Loucy (cell line): ENCODE data around the gene KRTAP12-4.

Source experiments
- H2AFZ ChIP-seq: fragments of 200-600 bp; sonication (generic); 2 replicates; pipeline ENCODE4 v1.6.0; 2016; ENCODE audit warnings: antibody characterized with exemption, mild to moderate bottlenecking, low read length, moderate library complexity
- H3F3A ChIP-seq: fragments of 200-600 bp; 2 replicates; pipeline ENCODE4 v1.6.0; 2016; ENCODE audit warnings: antibody characterized with exemption, low read depth, mild to moderate bottlenecking
- H3K27me3 ChIP-seq: fragments of 200-600 bp; sonication (generic); 2 replicates; pipeline ENCODE4 v1.6.1; 2014; ENCODE audit warnings: low read length, mild to moderate bottlenecking; ENCODE audit not compliant: insufficient read depth, poor library complexity, severe bottlenecking
- H3K36me3 ChIP-seq: fragments of 200-600 bp; sonication (generic); 2 replicates; pipeline ENCODE4 v1.6.1; 2016; ENCODE audit warnings: low read length; ENCODE audit not compliant: insufficient read depth
- H3K4me1 ChIP-seq: fragments of 200-600 bp; sonication (generic); 2 replicates; pipeline ENCODE4 v1.5.1; 2014; ENCODE audit warnings: low read length, mild to moderate bottlenecking; ENCODE audit not compliant: insufficient read depth, poor library complexity, severe bottlenecking
- H3K4me2 ChIP-seq: fragments of 200-600 bp; sonication (generic); 2 replicates; pipeline ENCODE4 v1.6.0; 2014; ENCODE audit warnings: antibody characterized with exemption, low read length, low read depth, mild to moderate bottlenecking; ENCODE audit not compliant: poor library complexity, severe bottlenecking
- H3K4me3 ChIP-seq: fragments of 200-600 bp; sonication (generic); 2 replicates; pipeline ENCODE4 v1.5.1; 2014; ENCODE audit warnings: low read length, mild to moderate bottlenecking, mixed read lengths; ENCODE audit not compliant: poor library complexity, severe bottlenecking
- H3K79me2 ChIP-seq: fragments of 200-600 bp; sonication (generic); 2 replicates; pipeline ENCODE4 v1.6.1; 2014; ENCODE audit warnings: low read length; ENCODE audit not compliant: insufficient read depth
- H3K9ac ChIP-seq: fragments of 200-600 bp; sonication (generic); 2 replicates; pipeline ENCODE4 v1.6.0; 2014; ENCODE audit warnings: mild to moderate bottlenecking, low read depth, low read length, moderate library complexity; ENCODE audit not compliant: poor library complexity, severe bottlenecking
- H3K9me2 ChIP-seq: fragments of 200-600 bp; sonication (generic); replicated peaks from 2 replicates; pipeline ENCODE4 v1.6.1; 2016; ENCODE audit warnings: low read depth, low read length, mixed read lengths
- H3K9me3 ChIP-seq: fragments of 200-600 bp; sonication (generic); 2 replicates; pipeline ENCODE4 v1.6.1; 2014; ENCODE audit warnings: mild to moderate bottlenecking, antibody characterized with exemption, low read length, low read depth; ENCODE audit not compliant: insufficient read depth
- H4K20me1 ChIP-seq: fragments of 200-600 bp; sonication (generic); 2 replicates; pipeline ENCODE4 v1.6.0; 2014; ENCODE audit warnings: antibody characterized with exemption, low read length, mild to moderate bottlenecking; ENCODE audit not compliant: insufficient read depth, poor library complexity, severe bottlenecking
- CTCF ChIP-seq: fragments of 200-600 bp; sonication (generic); conservative IDR thresholded peaks from 2 replicates; pipeline ENCODE4 v1.5.1; 2014; ENCODE audit warnings: mild to moderate bottlenecking, antibody characterized with exemption, low read length
- EZH2phosphoT487 ChIP-seq: fragments of 200-600 bp; IDR thresholded peaks from 2 replicates; pipeline ENCODE4 v1.6.1; 2018; ENCODE audit warnings: antibody characterized with exemption, mild to moderate bottlenecking, moderate library complexity, borderline replicate concordance

The KRTAP12-4 gene

GRCh38 chr21:44656868-44657267, 2.4 kb upstream of the KRTAP12-4 start:
- H3K4me2 ChIP-seq: no peak overlapping the region

GRCh38 chr21:44653656-44654575, 543 bp downstream of the KRTAP12-4 start:
- Histone ChIP-seq H3K9me3 (peaks cover 5% of the 10 kb centered on the region; the same call in 1 of the 2 replicates), H3K9ac (no peak overlapping the region), H3K79me2 (no peaks in the 10 kb centered on the region), H3F3A (no peaks in the 10 kb centered on the region), H3K27me3 (no peaks in the 10 kb centered on the region), H3K4me1 (no peaks in the 10 kb centered on the region), H3K4me2 (no peak overlapping the region), H3K4me3 (no peak overlapping the region), H3K36me3 (no peaks in the 10 kb centered on the region), H2AFZ (no peak overlapping the region), H3K9me2 (no peaks in the 10 kb centered on the region), H4K20me1 (no peaks in the 10 kb centered on the region)
- TF ChIP-seq CTCF: no peak
- no peak for TF ChIP-seq EZH2phosphoT487

More at GRCh38 chr21:44656868-44657267, 2.4 kb upstream of the KRTAP12-4 start:
- no peaks in the 10 kb centered on the region for H4K20me1 ChIP-seq
- no peak overlapping the region for H3K4me3 ChIP-seq
- H3K36me3 ChIP-seq: no peaks in the 10 kb centered on the region
- no peak overlapping the region for H2AFZ ChIP-seq
- H3K27me3 ChIP-seq: no peaks in the 10 kb centered on the region
- TF ChIP-seq EZH2phosphoT487: no peak
- TF ChIP-seq CTCF: no peak
- H3K4me1 ChIP-seq: no peaks in the 10 kb centered on the region
- H3F3A ChIP-seq: no peaks in the 10 kb centered on the region
- H3K9ac ChIP-seq: no peak overlapping the region
- no peaks in the 10 kb centered on the region for H3K9me2 ChIP-seq
- peaks cover 5% of the 10 kb centered on the region; the same call in 1 of the 2 replicates for H3K9me3 ChIP-seq
- H3K79me2 ChIP-seq: no peaks in the 10 kb centered on the region

- Histone ChIP-seq H3K4me1 (no peaks in the 10 kb centered on the region), H3K36me3 (no peaks in the 10 kb centered on the region), H3K9me3 (peaks cover 5% of the 10 kb centered on the region; the same call in 1 of the 2 replicates), H3K79me2 (no peaks in the 10 kb centered on the region), H3K4me3 (no peak overlapping the region), H3F3A (no peaks in the 10 kb centered on the region), H3K27me3 (no peaks in the 10 kb centered on the region), H3K9ac (no peak overlapping the region), H2AFZ (no peak overlapping the region), H4K20me1 (no peaks in the 10 kb centered on the region), H3K9me2 (no peaks in the 10 kb centered on the region), H3K4me2 (no peak overlapping the region)
- no peak for TF ChIP-seq EZH2phosphoT487
- no peak for TF ChIP-seq CTCF
These were observed 1.3 kb downstream of the KRTAP12-4 start for GRCh38 chr21:44653123-44653522.
